Sigmoid colon (tissue), 4 donors: Measurements from ENCODE around the gene CYP3A7.

ENCODE experiments used
- CTCF ChIP-seq, 4 experiments: fragments of 450-650 bp in 3 of 4; fragments of 200-600 bp in 1 of 4; IDR thresholded peaks; one replicate each; pipeline ENCODE4 v1.5.1; 2016 to 2019; ENCODE audit warnings: antibody characterized with exemption in 4 of 4, mild to moderate bottlenecking in 3 of 4, moderate library complexity in 2 of 4
- EP300 ChIP-seq, 4 donors: sonication (generic); formaldehyde crosslinking; IDR thresholded peaks; one replicate each; pipeline ENCODE4 v1.6.1; 2017; ENCODE audit warnings: antibody characterized with exemption in 4 of 4
- POLR2A ChIP-seq, 2 donors: fragments of 450-650 bp; IDR thresholded peaks; one replicate each; pipeline ENCODE4 v1.6.1; 2016; ENCODE audit warnings: antibody characterized with exemption in 2 of 2, mild to moderate bottlenecking in 2 of 2, moderate library complexity in 2 of 2
- POLR2AphosphoS5 ChIP-seq, 4 donors: sonication (generic); formaldehyde crosslinking; IDR thresholded peaks; one replicate each; pipeline ENCODE4 v1.6.1; 2017; ENCODE audit warnings: antibody characterized with exemption in 4 of 4

GRCh38 chr7:99733003-99733402 is 2.0 kb downstream of the CYP3A7 start:
- TF ChIP-seq POLR2A (IDR thresholded peaks at IDR 0.05) (no peak), CTCF (IDR thresholded peaks at IDR 0.05) (no peak), POLR2AphosphoS5 (IDR thresholded peaks at IDR 0.05) (no peak), EP300 (IDR thresholded peaks at IDR 0.05) (no peak)
